HG02852 (cell line): ENCODE results near the gene KLK1.
"Not testable (repeated sequence)": the region's sequence is repeated elsewhere in the genome, so short reads cannot be mapped to it uniquely, and the experiment has no call there.

Experiments
- ATAC-seq: cut with Tn5 transposase; IDR thresholded peaks from one replicate; pipeline ENCODE4 v1.9.1; 2021; ENCODE audit warnings: mild to moderate bottlenecking, moderate library complexity; ENCODE audit not compliant: unreplicated experiment

Gene KLK1

DNA sequence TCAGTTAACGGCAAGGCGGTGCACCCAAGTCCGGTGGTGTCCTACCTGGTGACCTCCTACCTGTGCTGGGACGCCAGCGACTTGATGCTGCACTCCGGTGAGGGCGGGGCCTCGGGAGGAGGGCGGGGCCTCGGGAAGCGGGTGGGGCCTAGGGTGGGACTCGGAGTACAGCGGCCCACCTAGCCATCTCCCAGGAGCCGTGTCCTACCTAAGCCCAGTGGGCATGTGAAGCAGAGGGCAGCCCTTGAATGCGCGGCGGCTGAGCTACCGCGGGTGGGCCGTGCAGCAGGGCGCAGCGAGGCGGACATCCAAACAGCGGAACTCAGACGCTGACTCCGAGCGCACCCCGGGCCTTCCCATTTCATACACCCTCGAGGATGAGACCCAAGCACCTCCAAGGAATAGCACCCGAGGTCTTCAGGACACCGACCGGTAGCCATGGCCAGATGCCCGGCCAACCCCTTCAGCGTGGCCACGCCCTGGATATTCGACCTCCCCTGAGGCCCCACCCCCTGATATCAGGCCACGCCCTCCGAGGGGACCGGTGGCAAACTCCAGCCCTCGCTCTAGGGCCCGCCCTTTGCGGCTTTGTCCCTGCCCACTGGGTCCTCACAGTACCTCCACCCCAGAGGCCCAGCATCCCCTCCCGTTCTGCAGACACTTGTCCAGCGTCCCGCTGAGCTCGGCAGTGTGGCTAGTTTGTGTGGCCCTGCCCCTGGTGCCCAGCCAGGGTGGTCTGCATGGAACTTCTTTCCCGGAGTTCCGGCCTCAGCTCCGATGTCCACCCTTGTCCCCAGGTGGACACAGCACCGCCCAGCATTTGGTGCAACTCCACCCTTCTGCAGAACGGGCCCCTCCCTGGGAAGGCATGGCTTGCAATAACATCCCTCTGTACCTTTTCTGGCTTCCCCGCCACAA, 5.4 kb downstream of the KLK1 start:
- peak; percentile 57 for ATAC-seq

DNA sequence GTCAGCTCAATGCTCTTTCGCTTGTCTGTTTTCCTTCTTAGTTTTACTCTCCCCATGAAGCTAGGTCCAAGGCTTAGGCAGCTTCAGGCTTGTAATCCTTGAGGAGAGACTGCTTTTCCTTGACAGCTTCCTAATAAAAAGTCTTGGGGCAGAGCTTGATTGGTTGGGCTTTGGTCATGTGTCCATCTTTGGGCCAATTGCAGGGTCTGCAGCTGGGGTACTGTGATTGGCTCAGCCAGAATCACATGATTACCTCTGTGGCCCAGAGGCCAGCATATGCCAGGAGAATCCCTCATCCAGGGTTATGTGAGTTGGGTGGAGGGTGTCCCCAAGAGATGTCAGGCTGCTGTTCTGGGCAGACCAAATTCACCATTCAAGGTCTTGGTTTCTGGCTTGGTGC, 8.1 kb downstream of the KLK1 start:
- no peak for ATAC-seq

DNA sequence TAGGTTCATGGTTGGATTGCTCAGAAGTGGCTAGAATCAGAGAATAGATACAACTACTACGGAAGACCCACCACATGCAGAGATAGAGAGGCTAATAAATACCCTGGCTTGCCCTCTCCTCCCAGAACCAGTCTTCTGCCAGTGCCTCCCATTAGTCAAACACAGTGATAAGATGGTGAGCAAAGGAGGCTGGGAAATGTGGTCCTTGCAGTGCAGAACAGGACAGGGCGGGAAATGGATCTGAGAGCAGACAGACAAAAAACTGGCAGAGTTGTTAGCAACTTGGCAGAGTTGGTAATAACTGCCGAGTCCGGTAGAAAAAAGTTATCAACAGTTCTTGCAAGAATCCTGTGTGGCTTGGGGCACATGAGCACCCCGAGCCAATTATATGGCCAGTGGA, 8.7 kb downstream of the KLK1 start:
- ATAC-seq, result no peak

DNA sequence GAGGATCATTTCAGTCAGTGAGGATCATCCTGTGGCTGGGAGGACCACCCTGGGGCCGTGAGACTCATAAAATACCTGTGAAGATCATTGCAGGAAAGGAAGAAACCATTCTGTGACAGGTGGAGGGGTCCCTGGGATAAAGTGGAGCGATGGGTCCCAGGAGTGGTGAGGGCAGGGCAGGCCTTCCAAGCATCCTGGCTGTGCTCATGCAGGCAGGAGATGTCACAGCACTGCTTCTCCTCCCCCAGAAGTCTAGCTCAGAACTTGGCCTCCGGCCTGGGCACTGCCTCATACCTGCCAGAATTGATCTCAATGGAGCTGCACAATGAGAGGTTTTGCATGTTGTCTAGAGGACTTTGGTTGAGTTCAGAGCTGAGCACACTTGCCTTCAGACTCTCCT, 11.1 kb downstream of the KLK1 start:
- ATAC-seq, result no peak

DNA sequence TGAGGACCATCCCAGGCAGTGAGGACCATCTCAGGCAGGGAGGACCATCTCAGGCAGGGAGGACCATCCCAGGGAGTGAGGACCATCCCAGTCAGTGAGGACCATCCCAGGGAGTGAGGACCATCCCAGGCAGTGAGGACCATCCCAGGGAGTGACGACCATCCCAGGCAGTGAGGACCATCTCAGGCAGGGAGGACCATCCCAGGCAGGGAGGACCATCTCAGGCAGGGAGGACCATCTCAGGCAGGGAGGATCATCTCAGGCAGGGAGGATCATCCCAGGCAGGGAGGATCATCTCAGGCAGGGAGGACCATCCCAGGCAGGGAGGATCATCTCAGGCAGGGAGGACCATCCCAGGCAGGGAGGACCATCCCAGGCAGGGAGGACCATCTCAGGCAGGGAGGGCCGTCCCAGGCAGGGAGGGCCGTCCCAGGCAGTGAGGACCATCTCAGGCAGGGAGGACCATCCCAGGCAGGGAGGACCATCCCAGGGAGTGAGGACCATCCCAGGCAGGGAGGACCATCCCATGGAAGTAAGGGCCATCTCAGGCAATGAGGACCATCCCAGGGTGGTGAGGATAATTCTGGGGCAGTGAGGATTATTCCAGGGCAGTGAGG, 11.9 kb downstream of the KLK1 start:
- not testable (repeated sequence) for ATAC-seq

DNA sequence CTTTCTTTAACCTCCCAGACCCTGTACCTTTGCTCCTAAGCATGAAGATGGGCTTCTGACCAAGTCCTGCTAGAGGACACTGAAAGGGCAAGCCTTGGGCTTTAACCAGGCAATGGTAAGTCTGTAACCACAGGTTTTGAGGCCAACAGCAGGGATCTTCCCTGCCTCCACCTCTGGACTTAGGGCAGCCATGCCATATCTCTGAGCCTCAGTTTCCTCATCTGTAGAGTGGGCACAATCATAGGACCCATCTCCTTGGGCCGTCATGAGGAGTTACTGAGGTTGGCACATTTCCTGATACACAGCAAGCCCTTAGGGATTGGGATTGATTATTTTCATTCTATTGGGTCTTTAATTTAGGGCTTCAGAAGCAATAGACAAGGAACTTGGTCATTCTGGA, 14.7 kb downstream of the KLK1 start:
- no peak for ATAC-seq

DNA sequence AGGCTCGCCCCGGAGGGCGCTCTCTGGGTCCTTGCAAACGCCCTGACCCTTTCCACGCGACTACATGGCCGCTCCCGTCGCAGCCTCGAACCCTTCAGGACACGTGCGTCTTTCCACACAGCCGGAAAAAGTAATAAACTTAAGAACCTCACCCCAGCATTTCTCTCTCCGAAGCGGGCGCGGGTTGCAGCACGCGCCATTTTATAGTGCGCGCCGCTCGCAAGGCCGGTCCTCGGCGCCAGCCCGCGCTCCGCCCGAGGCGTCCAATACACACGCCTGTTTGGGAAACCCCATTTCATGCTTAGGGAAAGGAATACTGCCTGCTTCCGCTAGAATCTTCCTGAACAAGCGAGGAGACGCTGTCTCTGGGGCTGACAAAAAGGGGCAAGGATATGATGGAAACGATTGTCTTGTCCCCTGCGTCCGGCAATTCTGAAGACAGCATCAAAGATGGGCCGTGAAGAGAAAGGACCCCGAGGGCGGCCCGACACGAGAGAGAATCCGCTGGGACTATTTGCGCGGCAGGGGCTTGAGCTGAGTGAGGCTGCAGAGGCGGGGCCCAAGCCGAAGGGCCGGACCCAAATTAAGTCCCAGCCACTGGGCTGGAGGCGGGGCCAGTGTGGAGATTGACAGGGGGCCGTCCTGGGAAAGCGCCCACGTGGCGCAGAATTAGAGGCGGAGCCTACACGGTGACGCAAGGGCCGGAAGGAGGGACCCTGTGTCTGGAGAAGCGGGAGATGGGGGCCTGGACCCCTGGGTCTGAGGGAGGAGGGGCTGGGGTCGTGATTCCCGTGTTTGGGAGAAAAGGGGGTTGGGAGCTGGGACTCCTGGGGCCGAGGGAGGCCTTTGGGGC, 18.9 kb downstream of the KLK1 start:
- peak; percentile 86 for ATAC-seq

DNA sequence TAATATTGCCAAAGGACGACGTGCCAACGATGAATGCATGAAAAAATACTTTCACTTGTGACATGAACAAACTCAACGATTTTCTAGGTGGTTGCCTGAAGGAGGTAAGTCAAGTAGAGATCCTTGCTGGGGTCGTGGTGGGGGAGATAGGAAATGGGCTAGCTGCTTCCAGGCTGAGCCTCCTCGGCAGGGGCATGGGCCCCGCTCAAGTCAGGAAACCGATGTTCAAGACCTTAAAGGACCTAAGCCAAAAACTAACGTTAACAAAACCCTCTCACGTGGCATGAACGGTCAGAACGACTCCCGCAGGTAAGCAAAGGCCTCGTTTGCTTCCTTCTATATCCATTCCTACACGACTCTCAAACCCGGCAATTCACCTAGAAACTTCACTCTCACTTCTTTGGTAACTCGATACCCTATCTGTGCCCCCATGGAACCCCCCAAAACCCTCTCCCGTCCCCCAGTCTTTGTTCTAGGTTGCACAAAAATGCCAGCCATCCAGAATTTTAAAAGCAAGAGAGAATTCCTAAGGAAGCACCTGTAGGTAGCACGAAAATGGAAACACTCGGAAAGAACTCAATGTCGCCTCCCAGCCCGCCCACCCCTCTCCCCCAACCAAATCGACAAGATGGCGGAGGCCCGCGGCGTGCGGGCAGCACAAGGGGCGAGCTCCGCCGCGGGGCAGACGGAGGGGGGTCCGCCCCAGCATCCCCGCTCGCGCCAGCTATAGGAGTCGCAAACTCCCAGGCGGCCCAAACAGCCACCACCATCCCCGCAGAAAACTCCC, 19.8 kb downstream of the KLK1 start:
- ATAC-seq, result no peak

DNA sequence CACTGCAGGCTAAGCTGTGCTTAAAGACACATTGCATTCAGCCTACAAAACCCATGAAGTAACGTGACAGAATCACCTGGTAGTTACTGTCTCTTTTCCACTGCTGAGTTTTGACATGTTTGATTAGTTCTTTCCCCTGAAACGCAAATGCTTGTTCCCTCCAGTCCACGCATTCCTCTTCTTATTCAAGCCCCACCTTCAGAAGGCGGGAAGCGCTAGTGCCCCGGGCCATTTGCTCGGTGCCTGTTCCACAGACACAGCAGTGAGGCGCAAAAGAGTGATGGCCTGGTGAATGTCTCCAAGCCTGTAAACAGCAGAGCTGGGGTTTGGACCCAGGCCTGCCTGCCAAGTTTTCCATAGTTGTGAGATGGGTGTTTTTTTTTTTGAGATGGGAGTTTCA, 22.5 kb downstream of the KLK1 start:
- ATAC-seq, result no peak

DNA sequence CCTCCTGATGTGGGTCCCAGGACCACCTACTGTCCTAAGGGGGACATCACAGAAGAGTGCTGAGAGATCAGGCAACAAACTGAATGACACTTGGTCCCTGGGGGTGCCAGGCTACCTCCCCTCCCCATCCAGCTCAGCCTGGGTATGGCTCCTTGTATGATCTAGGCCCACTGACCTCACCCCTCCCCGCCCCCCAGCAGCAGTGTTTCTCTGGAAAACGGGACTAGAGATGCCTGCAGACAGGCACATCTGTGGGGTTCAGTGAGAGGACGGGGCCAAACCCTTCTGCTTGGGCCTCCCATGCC, 24.1 kb downstream of the KLK1 start:
- no peak for ATAC-seq

DNA sequence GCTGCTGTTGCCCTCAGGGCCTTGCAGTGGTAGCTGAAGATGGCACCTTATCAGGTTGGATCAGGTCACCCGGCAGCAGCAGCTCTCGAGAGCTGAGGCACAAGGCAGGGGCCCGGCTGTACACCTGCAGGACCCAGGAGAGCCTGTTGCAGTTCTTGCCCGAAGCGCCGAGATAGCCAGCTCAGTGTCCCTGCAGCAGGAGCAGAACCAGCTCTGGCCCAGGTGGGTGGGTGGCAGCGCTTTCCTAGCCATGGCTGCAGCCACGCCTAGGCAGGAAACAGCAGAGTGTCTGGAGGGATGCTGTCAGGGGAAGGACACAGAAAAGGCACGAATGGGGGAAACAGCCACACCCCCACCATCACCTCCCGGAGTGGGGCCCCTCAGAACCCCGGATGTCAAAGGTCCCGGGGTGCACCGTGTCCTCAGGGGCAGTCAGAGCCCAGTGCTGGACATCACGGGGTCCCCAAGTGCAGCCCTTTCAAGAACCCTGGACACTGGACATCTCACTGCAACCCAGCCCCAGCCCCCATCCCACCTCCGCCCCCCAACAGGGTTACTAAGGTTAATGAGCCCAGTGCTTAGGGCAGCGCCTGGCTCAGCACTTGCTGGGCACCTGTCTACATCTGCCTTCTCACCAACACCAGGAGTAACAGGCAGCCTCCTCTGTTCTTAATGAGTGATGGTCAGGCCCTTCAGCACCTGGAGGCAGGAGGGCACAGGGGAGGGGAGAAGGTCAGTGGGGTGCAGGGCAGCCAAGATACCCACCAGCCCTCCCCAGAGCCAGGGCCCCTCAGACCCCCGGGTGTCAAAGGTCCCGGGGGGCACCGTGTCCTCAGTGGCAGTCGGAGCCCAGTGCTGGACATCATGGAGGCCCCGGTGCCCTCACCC, 24.7 kb downstream of the KLK1 start:
- ATAC-seq, result no peak

DNA sequence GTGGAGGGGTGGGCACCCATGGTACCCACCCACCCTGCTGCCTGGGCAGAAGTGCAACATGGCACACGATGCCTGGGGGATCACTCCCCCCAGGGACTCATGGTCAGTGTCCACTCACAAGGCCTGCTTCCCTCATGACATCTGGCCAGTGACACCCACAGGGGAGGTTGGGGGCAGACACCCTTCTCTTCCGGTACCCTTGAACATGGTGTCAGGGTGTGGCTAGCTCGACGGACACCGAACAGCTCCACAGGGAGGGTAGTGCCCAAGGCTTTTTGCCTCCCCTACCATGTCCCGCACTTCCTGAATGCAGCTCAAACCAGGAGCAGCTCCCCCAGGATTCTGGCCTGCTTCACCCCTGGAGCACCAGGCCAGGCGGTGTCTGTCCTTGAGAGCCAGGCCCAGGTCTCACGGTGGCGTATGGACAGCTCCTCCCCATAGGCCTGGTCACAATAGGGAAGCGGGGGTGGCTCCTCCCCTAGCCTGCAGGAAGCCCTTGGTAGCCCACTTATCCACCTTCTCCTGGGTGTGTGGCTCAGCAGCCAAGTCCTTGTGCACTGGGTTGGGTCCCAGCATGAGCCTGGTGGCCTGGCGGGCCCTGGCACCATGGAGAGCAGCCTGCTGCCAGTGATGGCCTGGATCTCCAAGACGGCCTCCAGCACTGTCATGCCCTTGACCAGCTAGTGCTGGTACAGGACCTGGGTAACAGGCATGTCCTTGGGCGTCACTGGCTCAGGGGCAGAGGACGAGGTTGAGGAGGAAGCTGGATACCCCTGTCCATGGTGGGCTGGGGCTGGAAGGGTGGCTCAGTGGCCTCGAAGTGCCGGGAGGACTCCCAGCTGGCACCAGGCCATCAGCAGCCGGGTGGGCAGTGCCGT, 25.6 kb downstream of the KLK1 start:
- no peak for ATAC-seq

DNA sequence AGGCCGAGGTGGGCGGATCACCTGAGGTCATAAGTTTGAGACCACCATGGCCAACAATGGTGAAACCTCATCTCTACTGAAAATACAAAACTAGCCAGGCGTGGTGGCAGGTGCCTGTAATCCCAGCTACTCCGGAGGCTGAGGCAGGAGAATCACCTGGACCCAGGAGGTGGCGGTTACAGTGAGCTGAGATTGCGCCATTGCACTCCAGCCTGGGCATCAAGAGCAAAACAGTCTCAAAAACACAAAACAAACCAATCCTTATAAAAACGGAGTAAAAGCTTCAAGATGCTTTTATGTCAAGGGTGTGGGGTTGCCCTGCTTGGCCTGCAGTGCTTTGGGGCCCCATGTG, 26.2 kb downstream of the KLK1 start:
- ATAC-seq, result no peak

DNA sequence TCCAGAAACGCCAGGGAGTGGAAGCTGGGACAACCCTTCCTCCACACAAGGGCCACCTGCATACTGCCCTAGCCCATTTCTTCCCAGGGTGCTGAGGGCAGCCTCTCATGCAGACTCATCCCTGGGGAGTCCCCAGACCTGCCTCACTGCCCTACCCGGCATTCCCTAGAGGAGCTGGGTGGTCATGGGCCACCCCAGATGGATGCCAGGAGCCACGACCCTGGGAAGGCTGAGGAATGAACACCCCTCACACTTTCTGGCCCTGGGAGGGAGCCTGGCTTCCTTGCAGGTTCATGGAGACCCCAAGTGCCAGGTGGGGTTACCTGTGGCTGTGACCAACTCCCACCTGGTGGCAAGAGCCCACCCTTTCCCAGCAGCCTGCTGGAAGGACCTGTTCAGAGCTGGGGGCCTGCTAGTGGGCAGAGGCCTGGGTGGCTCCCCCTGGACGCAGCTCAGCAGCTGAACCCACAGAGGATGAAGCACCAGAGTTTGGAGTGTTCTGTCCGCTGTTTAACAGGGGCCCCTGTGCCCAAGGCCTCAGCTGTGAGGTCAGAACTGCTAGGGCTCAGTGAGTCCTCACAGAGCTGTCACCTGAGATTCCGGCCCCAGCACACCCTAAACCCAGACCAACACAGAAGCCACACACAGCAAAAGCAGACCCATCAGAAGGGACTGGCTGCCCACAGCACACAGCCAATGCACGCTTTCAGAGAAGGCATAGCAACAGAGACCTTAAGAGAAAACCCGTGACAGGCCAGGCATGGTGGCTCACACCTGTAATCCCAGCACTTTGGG, 26.8 kb downstream of the KLK1 start:
- ATAC-seq, result no peak

DNA sequence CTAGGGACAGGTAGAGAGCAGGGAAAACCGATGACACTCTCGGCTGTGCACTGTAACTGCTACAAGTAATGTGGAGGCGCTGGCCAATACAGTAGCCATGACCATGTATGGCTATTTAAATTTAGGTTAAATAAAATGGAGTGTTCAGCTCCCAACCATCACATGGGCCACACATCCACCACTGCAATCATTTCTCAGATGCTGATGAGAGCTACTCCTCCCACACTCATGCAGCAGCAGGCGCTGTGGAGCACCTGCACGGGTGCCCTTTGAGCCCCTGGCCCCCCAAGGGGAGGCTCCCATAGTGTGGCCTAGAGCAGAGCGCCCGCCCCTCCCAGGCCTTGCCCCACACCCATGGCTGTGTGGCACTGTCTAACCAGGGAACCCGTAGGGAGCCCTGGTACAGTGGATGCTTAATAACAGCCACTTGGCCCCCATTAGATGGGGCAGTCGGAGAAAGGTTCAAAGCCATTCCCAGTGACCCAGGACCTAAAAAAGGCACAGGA, 27.4 kb downstream of the KLK1 start:
- ATAC-seq, result no peak

DNA sequence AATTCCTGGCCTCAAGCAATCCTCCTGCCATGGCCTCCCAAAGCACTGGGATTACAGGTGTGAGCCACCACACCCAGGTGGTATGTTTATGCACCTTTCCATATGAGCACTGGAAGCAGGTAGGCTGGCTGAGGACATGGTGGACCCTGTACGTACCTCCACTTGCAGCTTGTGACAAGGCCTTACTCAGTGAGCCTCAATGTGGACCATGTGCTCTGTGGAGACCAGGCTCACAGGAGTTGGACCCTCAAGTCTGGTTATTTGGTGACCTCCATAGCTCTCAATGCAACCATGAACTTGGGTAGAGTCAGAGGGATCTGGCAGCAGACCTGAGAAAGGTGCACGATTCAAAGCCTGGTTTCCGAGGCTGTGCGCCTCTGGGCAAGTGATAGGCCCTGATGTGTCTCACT, 27.9 kb downstream of the KLK1 start:
- no peak for ATAC-seq

DNA sequence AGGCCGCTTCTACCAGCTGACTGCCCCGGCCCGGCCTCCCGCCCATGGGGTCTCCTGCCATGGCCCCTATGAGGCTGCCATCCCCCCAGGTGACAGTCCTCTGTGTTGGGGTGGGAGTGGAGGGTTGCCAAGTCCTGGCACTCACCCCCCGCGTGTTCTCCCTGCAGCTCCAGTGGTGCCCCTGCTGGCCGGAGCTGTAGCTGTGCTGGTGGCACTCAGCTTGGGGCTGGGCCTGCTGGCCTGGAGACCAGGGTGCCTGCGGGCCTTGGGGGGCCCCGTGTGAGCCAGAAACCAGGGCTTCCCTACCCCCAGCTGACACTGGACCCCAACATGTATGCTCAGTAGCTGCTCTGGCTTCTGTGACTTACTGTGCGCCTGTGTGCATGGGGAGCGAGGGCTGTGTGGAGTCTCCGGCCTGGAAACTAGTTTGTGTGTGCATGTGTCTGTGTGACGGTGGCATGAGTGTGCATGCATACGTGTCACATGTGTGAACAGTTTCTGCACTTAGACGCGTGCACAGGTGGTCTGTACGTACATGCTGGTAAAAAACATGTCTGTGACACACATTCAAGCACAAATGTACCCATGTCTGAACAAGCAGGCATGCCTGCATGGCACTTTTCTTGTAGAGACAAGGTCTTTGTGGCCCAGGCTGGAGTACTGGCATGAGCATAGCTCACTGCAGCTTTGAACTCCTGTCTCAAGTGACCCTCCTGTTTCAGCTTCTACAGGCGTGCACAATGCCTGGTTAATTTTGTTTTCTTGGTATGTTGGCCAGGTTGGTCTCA, 28.5 kb downstream of the KLK1 start:
- no peak for ATAC-seq
